NCI-H69 (cell line): ENCODE data around the gene LTBP2.

Source experiments
- DNase-seq: peaks from one replicate; lab custom pipeline; 2025; lab: John Stamatoyannopoulos, UW

LTBP2 gene

DNA sequence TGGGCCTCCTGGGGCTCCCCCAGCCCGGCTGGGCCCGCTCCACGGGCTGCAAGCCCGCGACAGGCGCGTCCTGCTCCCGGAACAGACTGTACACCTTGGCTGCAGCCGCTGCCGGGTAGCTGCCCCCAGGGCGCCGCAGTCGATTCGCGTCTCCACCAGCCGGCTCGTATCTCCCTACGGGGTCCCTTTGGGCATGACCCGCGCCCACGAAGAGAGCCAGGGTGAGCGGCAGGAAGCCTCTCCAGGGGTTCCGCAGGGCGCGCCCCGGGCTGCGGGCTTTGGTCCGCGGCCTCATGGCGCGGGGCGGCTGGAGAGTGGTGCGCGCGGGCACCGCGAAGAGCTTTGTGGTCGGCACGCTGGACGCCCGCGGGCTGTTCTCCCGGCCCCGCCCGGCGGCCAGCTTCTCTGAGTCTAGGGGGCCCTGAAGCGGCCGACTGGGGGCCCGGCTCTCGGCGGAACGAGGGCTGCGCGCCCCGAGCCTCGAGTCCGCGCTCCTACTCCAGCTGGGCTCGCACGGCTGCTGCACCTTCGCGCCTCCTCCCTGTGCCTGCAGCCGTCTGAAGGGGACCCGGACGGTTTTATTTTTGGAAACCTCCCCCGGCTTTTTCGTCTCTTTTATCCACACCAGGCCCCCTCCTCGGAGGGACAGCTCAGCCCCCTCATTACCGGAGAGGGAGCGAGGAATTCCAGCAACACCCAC, at the start of gene LTBP2:
Gene LTBP2, minus strand, starts transcription at position 588 of the 700 bp plus-strand sequence. Its CDS starts 293 bp downstream, at position 295.
- peak; percentile 70 for DNase-seq

DNA sequence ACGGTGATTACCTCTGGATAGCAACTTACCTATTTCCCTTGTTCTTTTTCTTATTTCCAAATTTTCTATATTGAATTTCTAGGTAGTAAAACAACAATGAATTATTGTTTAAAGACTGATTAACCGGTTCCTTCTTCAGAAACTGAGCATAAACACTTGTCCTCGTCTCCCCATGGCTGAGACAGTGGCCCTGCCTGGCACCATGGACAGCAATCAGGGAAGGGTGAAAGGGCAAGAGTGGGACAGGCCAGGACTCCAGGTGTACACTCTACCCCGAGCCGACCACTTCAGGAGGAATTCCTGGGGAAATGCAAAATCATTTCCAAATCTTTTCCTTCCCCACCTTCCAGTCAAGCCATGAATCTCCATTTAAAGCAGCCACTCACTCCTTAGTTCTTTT, 48.8 kb upstream of the LTBP2 start:
- DNase-seq: no peak

DNA sequence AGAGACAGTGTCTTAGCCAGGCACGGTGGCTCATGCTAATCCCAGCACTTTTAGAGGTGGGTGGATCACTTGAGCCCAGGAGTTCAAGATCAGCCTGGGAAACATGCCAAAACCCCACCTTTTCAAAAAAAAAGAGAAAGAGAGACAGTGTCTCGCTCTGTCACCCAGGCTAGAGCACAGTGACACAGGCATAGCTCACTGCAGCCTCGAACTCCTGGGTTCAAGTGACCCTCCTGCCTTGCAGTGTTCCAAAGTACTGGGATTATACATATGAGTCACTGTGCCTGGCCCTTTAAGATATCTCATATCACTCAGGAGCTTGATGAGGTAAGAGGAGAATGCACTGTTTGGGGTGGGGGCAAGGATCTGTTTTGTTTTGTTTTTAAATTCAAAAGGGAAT, 48.1 kb upstream of the LTBP2 start:
- DNase-seq: no peak

DNA sequence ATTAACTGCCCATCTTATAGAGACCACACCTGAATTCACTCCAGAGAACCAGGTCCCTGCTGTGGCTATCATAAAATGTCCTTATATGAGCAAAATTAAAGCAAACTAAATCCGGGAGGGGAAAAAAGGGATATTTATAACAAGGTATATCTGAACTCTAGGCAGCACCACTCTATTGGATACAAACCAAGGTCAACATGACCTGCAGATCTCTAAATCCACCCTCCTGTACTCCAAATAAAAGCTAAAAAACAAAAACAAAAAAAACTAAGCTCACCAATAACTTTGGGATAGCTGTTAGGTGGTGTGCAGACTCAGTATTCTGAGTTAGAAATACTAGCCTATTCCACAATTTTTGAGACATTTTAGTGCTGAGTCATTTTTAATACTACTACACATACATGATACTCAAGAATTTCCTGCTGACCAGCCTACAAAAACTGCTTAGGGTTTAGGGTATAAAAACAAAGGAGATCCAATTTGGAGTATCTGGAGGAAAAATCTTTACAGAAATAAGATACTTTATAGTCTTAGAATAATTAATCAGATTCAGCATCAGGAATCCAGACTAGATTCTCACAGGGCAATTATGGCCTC, 46.6 kb upstream of the LTBP2 start:
- no peak for DNase-seq

DNA sequence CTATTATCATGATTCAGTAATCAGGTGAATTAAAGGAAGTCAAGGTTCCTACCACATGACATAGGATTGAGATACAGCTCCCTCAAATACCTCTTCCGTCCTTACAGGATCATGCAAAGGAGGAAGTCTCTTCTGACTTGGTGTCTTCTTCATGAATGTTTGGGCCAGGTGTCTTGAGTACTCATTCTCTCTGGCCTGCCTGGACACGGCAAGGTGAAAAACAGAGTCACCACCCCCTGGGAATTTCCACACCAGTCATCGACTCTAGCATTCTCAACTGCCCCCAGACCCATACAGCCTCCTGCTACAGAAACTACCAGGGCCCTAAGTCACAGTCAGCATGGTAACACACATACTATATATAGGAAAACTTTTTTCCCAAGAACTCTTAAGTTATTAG, 44.9 kb upstream of the LTBP2 start:
- DNase-seq: no peak

DNA sequence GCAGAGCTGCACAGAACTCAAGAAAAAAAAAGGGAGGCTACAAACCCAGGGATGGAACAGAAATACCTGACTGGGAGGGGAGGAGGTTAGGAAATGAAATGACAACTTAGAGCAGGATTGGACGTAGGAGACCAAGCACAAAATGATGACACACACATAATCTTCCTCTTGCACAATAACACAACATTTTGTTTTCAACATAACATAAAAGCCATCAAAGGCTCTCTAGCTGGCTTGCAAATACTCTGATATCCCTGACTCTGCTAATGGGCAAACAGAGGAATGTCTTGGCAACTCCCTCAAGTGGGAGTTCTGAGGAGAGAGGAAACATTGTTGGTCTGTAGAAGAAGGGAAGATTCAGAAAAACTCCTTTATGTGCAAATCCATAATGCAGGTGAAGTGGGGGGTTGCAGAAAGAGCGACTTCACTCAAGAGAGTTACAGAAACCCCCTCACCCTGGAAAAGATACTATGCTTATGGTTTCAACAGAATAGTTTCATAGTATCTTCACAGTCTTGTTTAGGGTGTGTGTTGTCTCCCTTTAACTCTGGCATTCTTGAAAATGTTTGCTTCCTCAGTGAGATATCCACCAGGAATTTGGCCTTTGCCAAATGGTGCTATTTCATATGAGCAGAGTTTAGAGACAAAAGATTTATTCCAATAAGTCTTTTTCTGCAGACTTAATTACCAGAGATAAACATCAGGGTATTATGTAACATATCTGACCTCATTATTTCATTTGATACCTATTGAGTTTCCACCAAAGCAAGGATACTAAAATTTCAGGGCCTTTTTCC, 43.8 kb upstream of the LTBP2 start:
- no peak for DNase-seq

DNA sequence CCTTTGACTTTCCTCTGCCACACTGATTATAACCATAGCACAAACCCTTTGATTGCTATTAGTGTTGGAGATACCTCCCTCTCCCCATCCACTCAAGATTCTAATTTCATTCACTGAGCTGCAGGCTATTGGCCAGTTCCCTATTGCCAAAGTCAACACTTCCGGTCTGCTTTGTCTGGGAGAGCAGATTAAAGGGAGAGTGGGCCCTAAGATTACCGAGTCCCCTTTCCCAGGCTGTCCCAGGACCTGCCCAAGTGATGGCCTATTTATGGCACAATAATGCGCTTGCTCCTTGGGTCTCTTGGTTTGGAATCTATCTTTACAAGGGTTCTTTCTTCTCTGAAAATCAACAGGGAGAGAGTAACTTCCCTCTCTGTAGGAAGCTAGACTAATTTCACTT, 42.9 kb upstream of the LTBP2 start:
- no peak for DNase-seq

DNA sequence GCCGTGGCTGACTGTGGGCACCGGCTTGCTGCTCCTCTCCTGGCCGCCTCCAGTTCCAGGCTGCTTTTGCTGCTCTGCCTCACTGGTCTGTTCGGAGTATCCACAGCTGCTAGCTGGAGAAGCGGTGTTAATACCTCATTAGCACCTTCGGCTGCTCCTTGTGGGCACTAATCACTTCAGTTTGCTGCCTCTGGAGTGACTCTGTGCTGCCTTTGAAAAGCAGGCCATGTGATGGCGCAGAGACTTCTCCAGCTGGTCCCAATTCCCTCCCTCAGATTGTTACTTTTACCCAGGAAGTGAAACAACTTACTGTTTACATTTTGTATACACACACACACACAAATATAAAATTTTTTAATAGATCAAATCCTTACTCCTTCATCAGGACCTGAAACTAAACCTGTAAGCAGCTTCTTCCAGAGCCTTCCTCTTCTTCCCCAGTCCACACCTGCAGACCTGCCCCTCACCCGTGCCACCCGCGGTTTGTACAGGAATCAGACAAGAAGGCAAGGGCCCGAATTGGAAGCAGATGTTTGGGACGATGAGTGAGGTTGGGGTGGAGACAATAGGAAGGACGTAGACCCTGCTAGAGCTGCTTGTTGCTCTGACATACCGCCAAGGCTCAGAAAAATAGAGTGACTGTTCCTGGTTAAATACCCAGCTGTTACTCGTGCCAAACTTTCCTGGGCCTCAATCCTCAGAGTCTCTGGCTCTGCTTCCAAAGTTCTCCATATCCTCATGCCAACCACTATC, 41.5 kb upstream of the LTBP2 start:
- no peak for DNase-seq

DNA sequence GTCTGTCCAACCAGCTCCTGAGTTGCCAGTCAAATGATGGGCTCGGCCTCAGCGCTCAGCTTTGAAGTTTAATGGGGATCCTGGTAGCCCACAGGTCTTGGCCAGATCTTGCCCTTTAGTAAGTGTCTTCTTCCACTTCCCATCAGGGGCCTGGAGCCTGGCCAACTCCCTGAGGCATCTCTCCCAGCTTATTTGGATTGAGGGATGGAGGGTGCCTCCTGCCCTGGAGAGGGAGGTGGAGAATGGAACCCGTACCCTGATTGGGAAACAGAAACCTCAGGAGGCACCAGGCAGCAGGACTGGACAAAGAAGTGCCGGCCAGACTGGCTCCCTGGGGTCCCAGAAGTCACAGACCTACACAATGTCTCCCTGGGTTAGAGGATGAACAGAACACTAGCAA, 40.5 kb upstream of the LTBP2 start:
- peak; percentile 79 for DNase-seq

DNA sequence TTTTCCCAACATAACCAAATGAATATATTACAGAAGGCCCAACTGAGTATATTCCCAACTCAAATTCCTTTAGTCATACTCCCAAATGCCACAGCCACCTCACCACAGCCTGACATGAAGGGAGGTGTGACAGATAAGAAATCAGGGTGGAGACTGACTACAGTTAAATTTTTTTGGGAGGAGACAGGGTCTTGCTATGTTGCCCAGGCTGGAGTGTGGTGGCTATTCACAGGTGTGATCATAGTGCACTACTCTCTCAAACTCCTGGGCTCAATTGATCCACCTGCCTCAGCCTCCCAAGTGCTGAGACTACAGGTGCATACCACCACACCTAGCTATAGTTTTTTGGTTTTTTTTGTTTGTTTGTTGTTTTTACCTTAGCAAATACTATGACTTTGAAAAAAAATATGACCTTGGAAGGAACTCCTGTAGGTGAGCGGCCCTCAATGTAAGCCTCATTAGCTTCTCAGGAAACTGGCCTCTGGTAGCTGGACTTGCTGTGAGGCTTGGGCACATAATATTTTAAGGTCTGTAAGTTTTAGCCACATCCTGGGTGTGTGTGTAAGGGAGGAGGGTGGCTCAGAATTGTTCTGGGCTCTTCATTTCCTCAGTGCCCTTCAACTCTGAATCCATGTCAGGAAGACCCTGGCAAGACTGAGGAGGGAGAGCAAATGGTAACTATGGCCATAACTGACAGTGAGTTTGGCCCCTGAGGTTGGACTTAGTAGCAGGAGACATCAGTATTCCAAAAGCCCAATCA, 39.1 kb upstream of the LTBP2 start:
- DNase-seq: no peak

DNA sequence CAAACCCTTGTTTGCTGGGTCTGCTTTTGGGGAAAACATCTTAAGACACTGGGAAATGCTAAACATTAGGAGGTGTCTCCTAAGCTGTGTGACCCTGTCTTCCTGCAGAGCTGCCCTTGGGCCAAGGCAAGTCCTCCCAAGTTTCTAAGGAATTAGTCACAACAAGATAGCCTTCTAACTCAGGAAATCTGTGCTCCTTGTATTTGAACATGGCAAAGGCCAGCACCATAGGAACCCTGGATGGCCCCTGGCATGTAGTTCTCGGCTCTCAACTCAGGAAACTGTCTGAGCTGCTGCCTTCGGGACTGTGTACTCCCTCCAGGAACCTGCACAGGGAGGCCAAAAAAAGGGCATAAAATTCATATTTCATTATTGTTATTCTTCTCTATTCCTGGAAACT, 37.6 kb upstream of the LTBP2 start:
- DNase-seq: no peak

DNA sequence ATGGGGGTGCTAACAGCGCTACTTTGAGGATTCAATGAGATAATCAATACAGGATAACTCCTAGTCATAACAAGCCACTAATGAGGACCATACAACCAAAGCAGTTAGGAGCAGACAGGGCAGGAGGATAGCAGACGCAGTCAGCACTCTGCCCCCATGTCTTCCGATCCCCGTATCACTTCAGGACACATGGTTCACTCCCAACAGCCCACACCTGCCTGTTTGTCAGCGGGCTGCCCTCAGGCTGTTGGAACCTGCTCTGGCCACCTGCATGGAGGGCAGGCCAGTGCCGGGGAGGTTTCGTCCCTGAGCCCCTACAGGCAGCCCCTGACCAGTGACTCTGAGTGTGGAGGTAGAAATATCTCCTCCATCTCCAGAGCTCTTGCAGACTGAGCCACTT, 37.1 kb upstream of the LTBP2 start:
- peak; percentile 74 for DNase-seq

DNA sequence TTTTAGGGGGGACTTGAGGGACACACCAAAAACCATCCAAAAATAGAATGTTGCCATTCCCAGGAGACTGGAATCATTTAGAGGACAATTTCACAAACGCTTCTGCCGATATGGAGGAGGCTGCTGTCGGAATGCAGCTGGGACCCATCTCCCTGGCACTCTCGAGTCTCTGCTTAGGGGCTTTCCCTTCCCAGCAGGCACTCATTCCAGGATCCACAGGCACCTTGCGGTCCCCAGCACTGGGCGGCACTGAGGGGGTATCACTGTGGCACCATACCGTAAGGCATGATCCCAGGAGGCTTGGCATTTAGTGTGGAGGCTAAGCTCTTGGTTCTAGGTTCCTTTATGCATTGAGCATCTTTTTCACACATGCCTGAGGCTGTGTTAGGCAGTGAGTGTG, 36.6 kb upstream of the LTBP2 start:
- DNase-seq: peak; percentile 59

DNA sequence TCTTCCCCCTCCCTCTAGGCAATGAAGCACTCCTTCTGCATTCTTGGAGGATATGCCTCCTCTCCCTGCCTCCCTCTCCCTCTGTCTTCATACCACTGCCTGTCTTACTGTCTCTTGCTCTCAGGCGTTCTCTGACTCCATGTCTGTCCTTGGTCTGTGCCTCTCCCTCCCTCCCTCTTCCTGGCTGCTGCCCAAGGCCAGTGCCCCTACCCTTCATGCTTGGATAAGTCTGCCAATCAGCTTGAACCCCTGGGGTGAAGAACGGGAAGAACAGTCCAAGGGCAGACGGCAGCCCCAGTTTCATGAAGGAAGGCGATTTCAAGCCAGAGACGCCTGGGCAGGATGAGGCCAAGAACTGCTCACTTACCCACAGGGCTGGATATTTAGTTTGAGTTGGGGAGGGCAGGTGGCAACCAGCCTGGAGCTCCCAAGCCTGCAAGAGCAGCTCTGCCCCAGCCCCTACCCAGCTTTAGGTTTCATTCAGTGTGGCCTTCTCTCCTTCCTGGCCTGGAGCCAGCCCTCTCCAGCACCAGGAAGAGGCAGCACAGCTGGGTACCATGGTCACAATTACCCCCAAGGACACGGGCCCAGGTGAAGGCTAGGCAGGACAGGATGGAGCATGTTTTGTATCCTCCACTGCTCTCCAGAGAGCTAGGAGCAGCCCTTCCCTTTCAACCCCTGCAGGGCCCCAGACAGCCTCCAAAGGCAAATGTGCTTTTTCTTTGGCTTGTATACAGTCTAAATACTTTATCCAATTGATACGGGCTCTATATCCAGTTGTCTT, 35.8 kb upstream of the LTBP2 start:
- DNase-seq: peak; percentile 98

DNA sequence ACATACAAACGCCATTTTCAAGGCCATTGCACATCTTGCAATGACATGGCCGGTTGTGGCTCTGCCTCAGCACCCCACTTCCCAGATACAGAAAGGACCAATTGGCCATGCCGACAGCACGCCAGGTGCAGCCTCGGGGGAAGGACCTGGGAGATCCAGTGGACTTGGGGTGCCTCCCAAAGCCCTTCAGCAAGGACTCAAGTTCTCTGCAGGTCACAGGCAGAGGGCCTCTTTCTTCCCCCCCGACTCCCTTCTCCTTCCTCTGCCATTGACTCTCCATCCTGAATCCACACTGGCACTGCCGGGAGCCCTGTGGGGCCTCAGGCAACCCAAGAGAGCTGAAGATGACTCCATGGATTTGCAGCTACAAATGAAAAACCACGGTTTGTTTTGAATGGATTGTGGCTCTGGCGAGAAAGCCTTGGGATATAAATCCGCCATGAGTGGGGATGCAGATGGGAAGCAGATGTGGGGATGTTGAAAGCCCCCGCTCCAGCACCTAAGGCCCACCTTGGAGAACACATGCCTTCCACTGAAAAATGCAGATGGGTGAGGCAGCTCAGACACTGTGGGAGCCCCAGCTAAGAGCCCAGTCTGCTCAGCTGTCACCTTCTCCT, 35.1 kb upstream of the LTBP2 start:
- DNase-seq: no peak

DNA sequence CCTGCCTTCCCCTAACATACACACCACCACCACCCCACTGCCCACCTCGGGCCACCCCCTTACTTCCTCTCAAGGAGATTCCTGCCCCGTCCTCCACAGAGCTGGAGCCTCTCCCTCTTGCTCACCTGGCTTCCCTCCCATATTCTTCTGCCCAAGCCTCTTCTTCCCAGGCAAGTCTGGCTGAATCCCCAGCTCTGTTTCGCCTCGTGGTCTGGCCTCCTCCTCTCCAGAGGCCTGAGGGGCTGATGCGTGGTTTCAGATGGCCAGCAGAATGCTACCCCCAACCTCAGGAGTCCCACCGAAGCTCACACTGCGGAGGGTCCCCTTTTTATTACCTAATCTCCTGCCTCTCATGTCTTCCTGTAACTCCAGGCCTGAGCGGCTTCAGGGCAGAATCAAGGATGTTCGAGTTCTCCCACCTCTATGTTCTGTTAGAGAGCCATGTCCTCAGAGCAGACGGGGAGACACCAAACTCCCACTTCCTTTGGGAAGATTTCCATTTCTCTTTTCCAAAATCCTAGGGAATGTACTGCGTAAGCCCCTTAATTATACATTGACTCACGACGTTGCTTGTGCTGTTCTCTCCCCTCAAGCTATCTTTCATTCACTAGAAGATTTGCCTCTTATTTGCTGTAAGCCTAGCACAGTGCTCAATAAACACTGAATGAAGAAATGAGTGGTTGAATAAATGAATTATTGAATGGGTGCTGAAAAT, 33.9 kb upstream of the LTBP2 start:
- DNase-seq: no peak

DNA sequence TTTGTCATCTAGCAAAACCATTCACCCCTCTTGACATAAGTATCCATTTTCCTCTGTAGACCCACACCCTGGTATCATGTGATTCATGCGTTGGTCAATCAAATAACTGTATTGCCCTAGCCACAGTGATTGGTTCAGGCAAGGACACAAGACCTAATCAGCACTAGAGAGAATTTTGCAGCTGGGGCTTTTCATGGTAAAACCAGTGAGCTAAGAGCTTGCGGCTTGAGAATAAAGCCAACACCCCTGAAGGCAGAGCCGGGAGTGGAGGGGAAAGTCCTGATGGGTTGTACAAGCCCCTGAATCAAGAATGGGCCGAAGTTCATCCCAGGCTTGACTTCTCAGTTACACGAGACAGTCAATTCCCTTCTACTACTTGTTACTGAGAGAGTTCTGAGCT, 33.2 kb upstream of the LTBP2 start:
- DNase-seq: no peak

DNA sequence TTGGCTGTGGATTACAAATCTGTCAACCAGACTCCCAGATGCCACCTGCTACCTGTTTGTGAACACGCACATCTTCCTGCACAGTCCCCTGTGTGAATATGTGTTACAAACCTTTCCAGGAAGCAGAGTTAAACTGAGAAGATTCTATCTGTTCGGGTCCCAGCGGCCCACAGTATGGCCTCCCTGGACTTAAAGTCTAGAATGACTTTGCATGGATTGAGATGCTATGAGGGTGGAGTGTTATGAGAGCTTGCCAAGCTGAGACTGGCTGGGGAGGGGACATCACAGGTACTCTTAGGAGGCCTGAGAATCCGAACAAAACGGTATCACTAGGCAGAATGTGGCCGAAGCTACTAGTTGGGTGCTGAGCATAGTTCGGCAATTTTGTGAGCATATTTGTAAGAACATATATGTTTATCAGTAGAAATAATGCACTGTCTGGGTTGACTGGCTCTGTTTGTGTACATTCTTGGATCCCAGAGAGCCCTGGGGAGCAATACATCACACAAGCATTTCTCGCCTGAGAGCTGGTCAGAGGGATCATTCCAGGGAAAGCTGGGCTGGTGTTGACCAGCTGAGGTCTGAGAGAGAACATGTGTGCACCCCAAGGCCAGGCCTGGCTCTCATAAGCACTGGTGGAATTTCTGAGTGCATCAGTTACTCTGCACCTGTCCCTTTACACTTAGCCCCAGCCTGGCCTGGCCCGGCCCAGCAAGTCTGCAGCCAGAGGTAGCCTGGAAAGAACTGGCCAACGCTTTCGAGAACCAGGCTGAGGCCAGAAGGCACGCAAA, 29.8 kb upstream of the LTBP2 start:
- no peak for DNase-seq

DNA sequence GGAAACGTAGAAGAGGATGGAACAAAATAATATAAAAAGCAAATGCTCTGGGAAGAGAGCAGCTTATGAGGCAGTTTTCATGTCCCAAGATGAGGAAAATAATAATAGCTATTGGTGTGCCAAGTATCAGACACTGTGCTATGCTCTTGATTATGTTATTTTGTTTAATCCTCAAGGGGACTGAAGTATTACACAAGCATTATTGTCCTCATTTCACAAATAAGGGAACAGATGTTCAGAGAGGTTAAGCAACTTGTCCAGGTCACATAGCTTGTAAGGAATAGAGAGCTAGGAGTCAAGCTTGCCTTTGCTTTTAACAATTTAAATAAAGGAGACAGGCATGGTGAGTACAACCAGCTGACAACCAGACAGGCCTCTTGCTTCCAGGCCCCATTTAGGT, 26.9 kb upstream of the LTBP2 start:
- peak; percentile 52 for DNase-seq
